Measurements from ENCODE around the gene C12orf76.

Gene C12orf76

DNA sequence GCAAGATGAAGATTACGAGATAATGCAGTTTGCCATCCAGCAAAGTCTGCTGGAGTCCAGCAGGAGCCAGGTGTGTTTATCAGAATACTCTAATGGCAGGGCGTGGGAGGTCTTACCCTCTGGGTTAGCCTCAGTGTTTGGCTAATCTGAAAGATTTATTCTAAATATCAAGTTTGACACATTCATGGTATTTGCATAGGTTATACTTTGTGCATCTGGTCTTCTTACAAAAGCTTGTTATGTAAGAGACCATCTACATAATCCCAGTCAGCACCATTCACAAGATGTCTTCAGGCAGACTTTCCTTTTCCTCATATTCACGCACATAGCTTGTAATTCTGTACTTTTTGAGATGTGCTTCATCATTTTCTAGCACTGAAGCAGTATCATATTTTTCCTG lies 14.4 kb downstream of the C12orf76 start:
- Histone ChIP-seq H3K4me3 (no peak overlapping the region), H3K27ac (no peak overlapping the region)
- no peak for TF ChIP-seq CTCF (IDR thresholded peaks at IDR 0.05)
- DNase-seq (ENCODE audit: low spot score) = no peak

DNA sequence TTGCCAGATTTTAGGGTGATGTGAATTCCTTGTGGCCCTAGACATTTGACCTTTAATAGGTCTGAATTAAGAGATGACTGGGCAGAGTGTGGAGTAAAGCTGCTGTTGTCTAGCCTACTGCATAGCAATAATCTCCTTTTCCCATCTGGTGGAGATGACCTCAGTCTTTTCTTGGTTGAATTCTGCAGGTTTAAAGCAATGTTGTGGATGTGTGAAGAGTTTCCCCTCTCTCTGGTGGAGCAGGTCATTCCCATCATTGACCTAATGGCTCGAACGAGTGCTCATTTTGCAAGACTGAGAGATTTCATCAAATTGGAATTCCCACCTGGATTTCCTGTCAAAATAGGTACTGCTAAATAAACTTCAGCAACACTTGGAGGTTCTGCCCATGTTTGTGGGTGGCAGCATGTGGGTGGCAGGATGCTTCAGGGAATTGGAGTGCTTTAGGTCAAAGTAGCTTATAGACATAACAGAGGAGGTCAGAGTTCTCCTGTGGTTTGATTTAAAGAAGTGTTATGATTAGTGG lies 19.0 kb downstream of the C12orf76 start:
- no peak for DNase-seq (ENCODE audit: low spot score)
- no peak for TF ChIP-seq CTCF (IDR thresholded peaks at IDR 0.05)
- no peak overlapping the region for H3K4me3 ChIP-seq
- no peak overlapping the region for H3K27ac ChIP-seq

GRCh38 chr12:110028323-110028722 lies 20.0 kb downstream of the C12orf76 start:
- no peak for TF ChIP-seq CTCF (IDR thresholded peaks at IDR 0.05)
- Histone ChIP-seq H3K27ac (no peak overlapping the region), H3K4me3 (no peak overlapping the region)
- no peak for DNase-seq (ENCODE audit: low spot score)

DNA sequence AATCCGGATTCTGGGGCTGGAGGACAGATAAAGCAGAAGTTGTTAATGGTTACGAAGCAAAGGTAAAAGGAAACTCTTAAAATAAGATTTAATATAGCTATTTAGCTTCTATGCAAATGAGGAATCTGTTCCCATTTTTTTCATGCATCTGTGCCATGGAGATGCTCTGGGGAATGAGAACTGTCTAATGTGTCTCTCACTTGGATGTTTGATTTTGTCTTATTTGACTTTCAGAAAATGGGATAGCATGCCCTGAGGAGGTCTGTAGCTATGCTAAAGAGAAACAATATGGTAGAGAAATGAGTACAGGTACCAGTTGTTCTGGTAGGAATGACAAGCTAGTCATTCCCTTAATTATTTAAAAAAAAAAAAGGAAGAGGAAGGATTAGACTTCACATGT lies 24.3 kb downstream of the C12orf76 start:
- Histone ChIP-seq H3K4me3 (no peak overlapping the region), H3K27ac (no peak overlapping the region)
- TF ChIP-seq CTCF (IDR thresholded peaks at IDR 0.05) = no peak
- DNase-seq (ENCODE audit: low spot score) = no peak

DNA sequence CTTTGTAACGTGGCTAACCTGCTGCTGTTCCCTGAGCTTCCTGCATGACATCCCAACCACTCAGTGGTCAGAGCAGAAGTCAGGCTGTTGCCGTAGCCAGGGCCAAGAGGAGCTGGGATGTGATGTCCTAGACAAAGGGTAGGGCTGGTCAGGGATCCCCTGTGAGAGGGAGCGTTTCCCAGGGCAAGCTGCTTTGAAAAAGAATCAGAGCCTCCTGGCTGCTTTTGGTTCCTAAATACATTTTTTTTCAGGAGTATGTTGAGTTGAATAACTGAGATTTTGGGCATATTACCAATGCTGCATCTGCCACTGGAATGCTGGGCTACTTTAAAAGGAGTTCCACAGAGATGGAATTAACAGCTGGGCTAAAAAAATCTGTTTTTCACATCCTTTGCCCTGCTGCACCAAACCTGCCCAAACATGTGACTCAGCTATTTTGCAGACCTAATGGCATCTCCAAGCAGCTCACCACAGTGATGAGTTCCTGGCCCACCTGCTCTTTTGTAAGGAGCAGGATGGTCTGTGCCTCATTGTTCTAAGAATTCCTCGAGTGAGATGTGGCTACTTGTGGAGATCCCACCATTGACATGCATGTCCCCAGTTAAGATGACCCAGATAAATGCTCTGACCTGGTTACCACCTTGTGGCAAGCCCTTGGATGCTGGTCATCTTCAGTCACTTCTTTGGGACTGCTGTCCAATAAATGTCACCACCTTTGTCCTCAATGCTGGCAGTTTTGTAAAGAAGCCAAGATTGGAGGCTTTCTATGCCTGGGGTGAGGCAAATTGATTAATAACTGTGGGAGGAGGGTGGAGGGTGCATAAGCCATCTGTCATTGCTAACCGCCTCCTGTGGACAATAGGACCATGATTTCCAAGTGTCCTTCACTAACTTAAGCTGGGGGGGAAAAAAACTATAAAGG lies 25.0 kb downstream of the C12orf76 start:
- no peak for DNase-seq (ENCODE audit: low spot score)
- Histone ChIP-seq H3K4me3 (no peak overlapping the region), H3K27ac (peak overlapping the region; percentile 15 to 32)
- no peak for TF ChIP-seq CTCF (IDR thresholded peaks at IDR 0.05)

- H3K27ac ChIP-seq = no peak overlapping the region
- DNase-seq (ENCODE audit: low spot score) = no peak
- H3K4me3 ChIP-seq = no peak overlapping the region
- no peak for TF ChIP-seq CTCF (IDR thresholded peaks at IDR 0.05)
Observed at GRCh38 chr12:110020956-110021355, 27.4 kb downstream of the C12orf76 start.

- no peak for DNase-seq (ENCODE audit: low spot score)
- TF ChIP-seq CTCF (IDR thresholded peaks at IDR 0.05) = no peak
- Histone ChIP-seq H3K4me3 (no peak overlapping the region), H3K27ac (no peak overlapping the region)
Observed at GRCh38 chr12:110015132-110015531, 33.2 kb downstream of the C12orf76 start.
